ENCODE measurements around the gene RUNX3. TPM values are rescaled to one million over a fixed set of nuclear protein-coding genes. Genes with fewer than 3 reads are reported as not detected.

RUNX3 gene
- total RNA-seq, 4 donors from 2014 or later = 0.26 to 1.7 (median 1.6) TPM; not detected in 1

DNA sequence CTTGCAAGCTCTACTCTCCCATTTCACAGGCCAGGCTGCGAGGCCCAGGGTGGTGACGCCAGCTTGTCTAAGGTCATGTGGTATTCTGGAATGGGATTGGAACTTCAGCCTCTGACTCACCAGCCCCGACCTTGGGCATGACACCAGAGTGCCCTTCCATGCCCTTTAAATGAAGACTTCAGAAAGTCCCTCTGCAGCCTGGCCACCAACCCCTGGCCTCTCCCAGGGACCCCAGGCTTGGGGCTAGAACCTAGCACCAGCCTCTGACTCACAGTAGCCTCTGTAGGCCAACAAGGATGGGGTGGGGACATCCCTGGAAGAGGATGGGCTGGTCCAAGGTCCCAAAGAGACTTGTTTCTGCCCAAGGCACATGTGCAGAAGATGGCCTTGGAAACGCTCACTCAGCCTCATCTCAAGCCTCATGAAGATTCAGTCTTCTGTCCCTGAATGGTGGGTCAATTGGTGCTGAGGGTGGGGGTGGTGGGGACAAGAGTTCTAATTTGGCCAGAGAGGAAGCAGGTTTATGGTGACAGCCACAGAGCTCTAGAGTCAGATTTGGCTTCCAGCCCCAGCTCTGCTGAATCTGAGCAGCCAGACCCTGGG lies 36.1 kb upstream of the RUNX3 start:
- H3K4me3 ChIP-seq = no peak overlapping the region
- no peaks in the 10 kb centered on the region for H3K9me3 ChIP-seq
- intact Hi-C loops (cut with DNase I; ENCODE audit: low total_unique reads) = no loop called here
- DNase-seq = no peak
- TF ChIP-seq POLR2A (IDR thresholded peaks at IDR 0.05) = no peak
- TF ChIP-seq, protein P1, sequence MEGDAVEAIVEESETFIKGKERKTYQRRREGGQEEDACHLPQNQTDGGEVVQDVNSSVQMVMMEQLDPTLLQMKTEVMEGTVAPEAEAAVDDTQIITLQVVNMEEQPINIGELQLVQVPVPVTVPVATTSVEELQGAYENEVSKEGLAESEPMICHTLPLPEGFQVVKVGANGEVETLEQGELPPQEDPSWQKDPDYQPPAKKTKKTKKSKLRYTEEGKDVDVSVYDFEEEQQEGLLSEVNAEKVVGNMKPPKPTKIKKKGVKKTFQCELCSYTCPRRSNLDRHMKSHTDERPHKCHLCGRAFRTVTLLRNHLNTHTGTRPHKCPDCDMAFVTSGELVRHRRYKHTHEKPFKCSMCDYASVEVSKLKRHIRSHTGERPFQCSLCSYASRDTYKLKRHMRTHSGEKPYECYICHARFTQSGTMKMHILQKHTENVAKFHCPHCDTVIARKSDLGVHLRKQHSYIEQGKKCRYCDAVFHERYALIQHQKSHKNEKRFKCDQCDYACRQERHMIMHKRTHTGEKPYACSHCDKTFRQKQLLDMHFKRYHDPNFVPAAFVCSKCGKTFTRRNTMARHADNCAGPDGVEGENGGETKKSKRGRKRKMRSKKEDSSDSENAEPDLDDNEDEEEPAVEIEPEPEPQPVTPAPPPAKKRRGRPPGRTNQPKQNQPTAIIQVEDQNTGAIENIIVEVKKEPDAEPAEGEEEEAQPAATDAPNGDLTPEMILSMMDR (IDR thresholded peaks at IDR 0.05) = no peak
- H3K27me3 ChIP-seq = no peaks in the 10 kb centered on the region
- H3K27ac ChIP-seq = no peak overlapping the region
- no peaks in the 10 kb centered on the region for H3K4me1 ChIP-seq
- no peaks in the 10 kb centered on the region for H3K36me3 ChIP-seq

DNA sequence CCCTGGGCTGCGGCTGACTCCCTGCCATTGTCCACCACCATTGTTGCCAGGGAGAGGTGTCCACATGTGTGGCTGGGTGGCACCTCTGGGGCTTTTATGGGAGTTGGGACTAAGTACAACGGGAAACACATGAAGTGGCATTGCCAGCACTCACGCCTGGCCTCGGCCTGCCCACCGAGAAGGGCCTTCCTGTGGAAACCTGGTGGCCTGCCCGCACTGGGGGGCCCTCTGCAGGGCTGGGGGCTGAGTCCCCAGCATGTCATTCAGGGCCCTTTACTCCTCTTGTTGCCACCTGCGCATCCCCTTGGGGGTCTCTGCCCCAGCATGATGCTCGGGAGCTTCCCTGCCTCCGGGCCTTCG lies 35.5 kb upstream of the RUNX3 start:
- intact Hi-C loops (cut with DNase I; ENCODE audit: low total_unique reads) = no loop called here
- no peaks in the 10 kb centered on the region for H3K4me1 ChIP-seq
- H3K4me3 ChIP-seq = no peak overlapping the region
- no peaks in the 10 kb centered on the region for H3K36me3 ChIP-seq
- no peak for DNase-seq
- H3K27ac ChIP-seq = no peak overlapping the region
- H3K9me3 ChIP-seq = no peaks in the 10 kb centered on the region
- H3K27me3 ChIP-seq = no peaks in the 10 kb centered on the region
- no peak for TF ChIP-seq POLR2A (IDR thresholded peaks at IDR 0.05)
- TF ChIP-seq, protein P1 (IDR thresholded peaks at IDR 0.05) = no peak

DNA sequence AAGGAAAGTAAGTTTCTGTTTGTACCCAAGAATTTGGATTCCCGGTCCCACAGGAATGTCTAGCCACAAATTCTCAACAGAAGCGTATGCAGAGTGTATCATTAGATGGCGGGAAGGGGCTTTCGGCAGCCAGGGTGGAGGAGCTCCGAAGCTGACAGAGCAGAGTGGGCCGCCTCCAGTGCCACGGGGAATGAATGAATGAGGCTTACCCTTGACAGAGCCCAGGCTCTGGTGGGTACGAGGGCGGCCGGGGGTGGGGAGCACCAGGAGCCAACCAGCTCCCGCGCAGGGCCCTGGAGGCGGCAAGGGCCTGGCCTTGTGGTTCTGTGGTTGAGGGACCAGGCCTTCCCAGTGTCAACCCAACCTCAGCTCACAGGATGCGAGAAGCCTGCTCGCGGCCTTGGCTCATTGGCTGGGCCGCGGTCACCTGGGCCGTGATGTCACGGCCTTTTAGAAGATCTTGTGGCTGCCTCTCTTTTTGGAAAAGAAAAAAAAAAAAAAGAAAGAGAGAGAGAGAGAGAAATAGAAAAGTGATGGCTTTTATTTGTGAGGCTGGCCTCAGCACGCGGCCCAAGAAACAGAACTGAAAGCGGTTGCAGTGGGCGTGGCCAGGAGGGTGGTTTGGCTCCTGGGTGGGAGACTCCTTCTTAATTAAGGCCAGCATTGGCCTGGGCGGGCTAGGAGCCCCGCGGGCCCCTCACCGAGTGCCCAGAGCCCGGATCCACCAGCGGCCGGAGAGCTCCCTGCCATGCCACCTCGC lies 34.9 kb upstream of the RUNX3 start:
- no peak overlapping the region for H3K27ac ChIP-seq
- intact Hi-C loops (cut with DNase I; ENCODE audit: low total_unique reads) = no loop called here
- TF ChIP-seq POLR2A (IDR thresholded peaks at IDR 0.05) = no peak
- TF ChIP-seq, protein P1 (IDR thresholded peaks at IDR 0.05) = no peak
- no peak overlapping the region for H3K4me3 ChIP-seq
- H3K4me1 ChIP-seq = no peaks in the 10 kb centered on the region
- no peaks in the 10 kb centered on the region for H3K27me3 ChIP-seq
- no peaks in the 10 kb centered on the region for H3K36me3 ChIP-seq
- H3K9me3 ChIP-seq = no peaks in the 10 kb centered on the region
- no peak for DNase-seq

DNA sequence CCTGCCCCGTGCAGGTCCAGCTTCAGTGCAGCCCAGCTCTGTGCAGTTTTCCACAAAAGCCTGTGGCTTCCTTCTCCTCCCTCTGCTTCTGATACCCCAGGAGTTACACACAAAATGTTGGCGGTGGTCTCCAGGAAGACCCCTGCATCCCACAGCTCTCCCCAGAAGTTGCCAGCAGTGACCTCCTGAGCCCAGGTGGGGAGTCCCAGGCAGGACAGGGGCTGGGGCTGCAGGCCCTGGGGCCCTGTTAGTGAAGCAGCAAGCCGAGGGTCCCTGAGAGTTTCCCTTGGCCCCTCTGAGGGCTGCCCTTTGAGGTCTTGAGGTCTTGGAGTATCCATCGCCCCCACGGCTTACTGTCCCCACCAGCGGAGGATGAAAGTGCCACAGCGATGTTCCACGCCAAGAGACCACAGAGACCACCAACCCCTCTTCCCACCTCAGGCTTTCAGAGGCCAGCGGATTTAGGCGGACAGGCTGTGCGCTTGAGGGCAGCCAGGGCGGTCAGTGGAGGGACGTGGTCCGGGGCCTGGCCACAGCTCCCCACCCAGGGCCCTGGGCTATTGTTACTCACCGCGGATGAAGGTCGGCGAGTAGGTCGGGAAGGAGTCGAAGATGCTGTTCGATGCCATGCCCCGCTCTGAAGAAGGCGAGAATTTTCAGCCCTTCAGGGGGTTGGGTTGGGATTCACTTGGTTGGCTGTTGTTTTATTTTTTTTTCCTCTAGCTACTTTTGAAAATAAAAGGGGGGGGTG lies 34.0 kb upstream of the RUNX3 start:
- intact Hi-C loops (cut with DNase I; ENCODE audit: low total_unique reads) = no loop called here
- Histone ChIP-seq H3K4me3 (no peak overlapping the region), H3K27ac (no peak overlapping the region), H3K27me3 (no peaks in the 10 kb centered on the region), H3K4me1 (no peaks in the 10 kb centered on the region), H3K9me3 (no peaks in the 10 kb centered on the region), H3K36me3 (no peaks in the 10 kb centered on the region)
- DNase-seq = no peak
- TF ChIP-seq, protein P1 (IDR thresholded peaks at IDR 0.05) = no peak
- TF ChIP-seq POLR2A (IDR thresholded peaks at IDR 0.05) = no peak

All from uterus (tissue), 4 donors.